Activated CD4-positive, alpha-beta T cell treated with anti-CD3 and anti-CD28 coated beads, Interleukin-2, amount 50 U/mL, for 16 hours (primary cell): ENCODE results near the gene ELAC2.
"Not testable (repeated sequence)": the region's sequence is repeated elsewhere in the genome, so short reads cannot be mapped to it uniquely, and the experiment has no call there.

Experiments used
- DNase-seq: peaks from one replicate; pipeline ENCODE4 v3.0.0-alpha.2; 2020

ELAC2 gene

GRCh38 chr17:12985431-12986293 is 32.2 kb downstream of the ELAC2 start:
- no peak for DNase-seq

GRCh38 chr17:12983991-12984884 is 33.6 kb downstream of the ELAC2 start:
- DNase-seq: no peak

DNA sequence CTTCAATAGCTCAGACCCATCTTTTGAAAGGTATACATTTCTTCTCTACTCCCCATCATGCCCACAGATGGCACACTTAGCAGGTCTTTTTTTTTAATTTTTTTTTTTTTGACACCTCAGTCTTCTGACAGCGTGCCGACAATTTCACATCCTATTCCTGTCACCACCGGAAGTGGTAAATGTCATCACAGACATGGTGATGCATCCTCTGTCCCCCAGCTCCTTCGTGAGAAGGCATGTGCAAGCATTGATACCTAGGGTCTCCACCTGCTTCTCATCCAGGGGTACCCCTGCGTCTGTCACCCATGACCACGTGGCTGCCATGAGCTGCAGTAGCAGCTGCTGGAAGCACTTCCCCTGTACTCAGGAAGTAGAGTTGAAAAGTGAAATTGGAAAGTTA is 35.6 kb downstream of the ELAC2 start:
- DNase-seq: no peak

DNA sequence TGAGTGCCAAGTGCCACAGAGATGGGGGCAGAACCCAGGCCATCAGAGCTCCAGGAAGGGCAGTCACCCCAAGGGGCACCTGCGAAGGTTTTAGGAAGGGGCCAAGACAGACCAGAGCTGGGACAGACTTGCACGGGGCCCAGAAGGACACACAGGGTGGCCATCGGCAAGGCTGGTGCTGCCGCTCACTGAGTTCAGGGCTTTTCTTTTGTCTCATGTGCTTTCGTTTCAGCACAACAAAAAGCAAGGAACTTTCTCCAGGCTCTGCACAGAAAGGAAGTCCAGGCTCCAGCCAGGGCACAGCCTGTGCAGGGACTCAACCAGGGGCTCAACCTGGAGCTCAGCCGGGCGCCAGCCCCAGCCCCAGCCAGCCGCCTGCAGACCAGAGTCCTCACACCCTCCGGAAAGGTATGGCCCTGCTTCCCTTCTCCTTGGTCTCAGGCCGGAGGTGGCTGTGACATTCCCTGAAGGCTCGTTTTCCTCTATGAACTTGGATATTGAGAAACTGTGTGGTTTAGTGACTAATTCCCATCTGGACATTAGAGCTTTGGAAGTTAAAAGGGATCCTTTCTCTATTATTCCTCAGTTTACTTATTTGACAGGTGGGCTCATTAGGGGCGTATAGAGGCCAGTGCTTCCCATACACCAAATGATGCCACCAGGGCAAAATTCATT is 37.9 kb downstream of the ELAC2 start:
- no peak for DNase-seq

DNA sequence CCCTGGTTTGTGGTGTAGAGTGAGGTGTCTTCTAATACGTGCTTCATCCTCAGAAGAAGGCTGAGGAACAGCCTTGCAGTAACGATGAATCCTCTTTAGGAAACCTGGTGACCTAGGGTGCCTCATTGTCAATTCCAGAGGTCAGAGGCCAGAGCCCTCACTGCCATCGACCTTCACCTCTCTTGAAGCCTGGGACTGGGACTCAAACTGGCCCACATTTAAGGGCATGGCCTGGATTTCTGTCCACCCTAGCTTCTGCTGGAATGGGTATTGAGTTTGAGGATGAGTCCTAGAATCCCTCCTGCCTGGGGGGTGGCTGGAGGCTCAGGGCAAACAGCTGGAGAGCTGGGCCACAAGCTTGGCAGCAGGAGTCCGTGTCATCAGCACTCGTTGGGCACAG is 38.6 kb downstream of the ELAC2 start:
- no peak for DNase-seq

- not testable (repeated sequence) for DNase-seq
These were observed 39.0 kb downstream of the ELAC2 start for GRCh38 chr17:12978787-12979186.

GRCh38 chr17:12977008-12977751 is 40.6 kb downstream of the ELAC2 start:
- DNase-seq: no peak

DNA sequence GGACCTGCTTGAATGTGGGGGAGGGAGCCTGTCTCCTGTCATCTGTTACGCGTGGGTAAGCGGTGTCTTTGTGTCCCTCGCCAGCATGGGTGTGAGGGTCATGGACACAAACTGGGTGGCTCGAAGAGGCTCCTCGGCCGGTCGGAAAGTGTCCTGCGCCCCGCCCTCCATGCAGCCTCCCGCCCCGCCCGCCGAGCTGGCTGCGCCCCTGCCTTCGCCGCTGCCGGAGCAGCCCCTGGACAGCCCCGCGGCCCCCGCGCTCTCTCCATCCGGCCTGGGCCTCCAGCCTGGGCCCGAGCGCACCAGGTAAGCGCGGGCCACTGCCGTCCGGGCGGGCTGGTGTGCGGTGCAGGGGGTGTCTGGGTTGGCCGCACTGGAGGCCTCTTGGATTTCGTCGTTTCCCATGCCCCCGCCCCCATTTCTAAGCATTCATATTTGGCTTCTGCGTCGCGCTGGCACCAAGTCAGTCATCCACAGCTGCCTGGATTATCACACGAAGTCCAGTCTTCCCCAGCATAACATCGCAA is 43.8 kb downstream of the ELAC2 start:
- DNase-seq: no peak

DNA sequence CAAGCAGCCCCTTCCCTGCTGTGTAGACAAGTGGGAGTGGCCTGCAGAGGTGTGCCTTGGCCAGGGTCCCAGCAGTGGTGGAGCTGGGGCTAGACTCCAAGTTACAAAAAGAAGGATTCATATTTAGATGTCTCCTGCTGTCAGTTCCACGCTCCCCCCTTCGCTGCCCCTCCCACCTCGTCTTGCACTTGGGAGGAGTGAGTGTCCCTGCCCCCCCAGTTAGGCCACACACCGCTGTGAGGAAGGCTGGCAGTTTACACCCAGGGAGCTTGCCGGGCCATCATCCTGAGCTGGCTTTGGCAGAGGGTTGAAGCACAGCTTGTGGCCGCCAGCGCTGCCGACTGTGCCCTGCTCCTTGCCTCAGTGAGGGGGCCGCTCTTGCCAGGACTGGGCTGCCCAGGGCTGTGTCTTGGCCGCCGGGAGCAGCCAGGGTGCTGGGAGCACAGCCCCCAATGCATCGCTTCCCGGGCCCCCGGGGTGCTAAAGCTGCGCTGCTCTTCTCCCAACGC is 44.3 kb downstream of the ELAC2 start:
- DNase-seq: no peak

DNA sequence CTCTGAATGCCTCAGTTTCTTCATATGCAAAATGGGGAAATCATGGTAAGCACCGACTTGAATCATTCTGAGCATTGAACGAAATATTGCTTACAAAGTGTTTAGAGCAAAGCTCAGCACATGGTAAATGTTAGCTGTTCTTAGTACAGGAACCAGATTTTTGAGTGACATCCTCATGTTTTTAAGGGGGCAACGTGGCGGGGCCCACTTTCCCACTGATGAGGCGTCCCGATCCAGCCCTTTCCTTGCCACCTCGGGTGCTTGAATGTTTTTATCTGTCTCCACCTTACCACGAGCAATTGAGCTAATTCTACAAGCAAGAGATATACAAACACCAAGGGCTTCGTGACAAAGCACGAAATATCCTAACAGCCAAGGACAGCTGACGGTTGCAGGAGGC is 49.9 kb downstream of the ELAC2 start:
- no peak for DNase-seq

GRCh38 chr17:12966413-12966812 is 51.4 kb downstream of the ELAC2 start:
- DNase-seq: no peak

DNA sequence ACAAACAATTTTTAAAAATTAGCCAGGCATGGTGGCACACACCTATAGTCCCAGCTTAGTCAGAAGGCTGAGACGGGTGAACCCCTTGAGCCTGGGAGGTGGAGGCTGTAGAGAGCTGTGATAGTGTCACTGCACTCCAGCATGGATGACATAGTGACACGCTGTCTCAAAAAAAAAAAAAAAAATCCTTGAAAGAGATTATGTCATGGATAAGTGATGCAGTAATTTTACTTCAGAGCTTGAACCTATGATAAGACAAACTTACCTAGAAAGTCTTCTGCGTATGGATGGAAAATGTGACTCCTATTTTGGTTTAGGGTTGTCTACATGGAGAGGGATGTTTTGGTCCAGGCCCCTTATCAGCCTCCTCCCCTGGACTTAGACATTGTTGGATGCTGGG is 51.8 kb downstream of the ELAC2 start:
- DNase-seq: no peak

DNA sequence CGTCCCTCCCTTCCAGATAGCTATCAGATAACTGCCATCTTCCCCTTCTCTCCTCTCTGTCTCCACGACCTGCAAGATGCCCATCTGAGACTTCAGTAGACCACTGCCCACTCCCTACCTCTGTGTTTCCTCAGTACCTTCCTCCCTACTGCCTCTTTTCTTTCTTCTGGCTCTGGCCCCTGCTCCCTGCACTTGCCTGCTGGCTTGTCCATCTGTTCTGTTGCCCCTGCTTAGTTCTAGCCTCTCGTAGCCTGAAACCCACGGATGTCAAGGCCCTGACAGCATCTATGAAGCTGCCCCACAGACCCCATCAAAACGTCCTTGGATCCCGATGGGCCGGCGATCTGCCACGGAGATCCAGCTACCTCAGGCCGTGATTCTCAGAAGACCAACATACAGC is 53.0 kb downstream of the ELAC2 start:
- no peak for DNase-seq

DNA sequence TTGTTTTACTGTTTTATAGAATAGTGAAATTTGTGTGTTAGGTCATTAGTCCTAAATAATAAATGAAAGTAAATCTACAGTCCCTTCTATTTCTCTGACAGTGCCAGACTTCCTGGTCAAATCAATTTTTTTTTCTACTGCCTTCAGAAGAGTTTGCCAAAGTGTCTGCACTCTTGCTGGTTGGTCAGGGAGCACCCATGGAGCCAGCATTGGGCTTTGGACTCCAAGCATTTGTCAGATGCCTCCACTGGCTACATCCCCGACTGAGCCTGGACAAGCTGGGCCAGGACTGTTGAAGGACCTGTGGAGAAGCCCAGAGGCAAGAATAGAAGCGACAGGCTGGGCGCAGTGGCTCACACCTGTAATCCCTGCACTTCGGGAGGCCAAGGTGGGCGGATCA is 53.7 kb downstream of the ELAC2 start:
- no peak for DNase-seq

DNA sequence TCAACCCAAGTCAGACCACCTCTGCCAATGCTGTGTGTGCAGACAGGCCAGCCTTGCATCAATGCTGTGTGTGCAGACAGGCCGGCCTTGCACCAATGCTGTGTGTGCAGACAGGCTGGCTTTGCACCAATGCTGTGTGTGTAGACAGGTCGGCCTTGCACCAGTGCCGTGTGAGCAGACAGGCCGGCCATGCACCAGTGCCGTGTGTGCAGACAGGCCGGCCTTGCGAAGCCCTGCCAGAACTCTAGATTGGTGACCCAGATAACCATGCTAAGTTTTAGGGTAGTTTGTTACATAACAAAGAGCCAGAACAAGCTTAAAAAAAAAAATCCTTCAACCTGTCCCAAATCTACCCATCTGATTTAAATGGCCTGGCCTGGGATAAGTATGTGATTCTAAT is 54.3 kb downstream of the ELAC2 start:
- DNase-seq: no peak

DNA sequence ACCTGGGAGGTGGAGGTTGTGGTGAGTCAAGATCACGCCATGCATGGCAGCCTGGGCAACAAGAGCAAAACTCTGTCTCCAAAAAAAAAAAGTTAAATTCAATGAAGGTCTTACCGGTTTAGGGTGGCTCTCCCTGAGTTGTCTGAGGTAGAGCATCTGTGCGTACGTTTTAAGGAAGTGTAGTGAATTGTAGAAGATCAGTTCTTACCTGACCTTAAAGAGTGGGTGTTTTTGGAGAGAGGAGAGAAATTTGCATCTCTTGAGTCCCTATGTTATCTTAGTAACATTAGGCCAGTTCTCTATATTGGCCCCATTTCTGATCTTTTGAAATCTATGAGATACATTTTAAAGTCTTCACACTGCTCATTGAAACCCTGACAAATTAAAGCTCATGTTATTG is 56.2 kb downstream of the ELAC2 start:
- DNase-seq: no peak

DNA sequence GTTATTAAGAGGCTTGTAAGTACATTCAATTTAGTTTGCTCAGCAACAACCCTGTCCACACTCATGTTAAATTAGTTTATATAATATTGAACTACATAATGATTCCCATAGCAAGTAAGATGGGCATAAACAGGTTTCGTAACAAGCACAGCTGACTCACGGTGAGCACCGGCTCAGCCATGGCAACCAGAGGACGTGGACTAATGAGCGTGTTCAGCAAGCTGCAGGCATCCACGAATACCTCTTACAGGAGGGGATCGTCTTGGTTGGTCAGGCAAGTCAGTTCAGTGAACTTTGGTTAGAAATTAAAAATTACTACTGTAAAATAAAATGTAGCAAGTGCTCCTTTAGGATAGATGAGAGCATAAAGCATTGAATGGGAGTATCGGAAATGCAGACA is 58.4 kb downstream of the ELAC2 start:
- DNase-seq: no peak

DNA sequence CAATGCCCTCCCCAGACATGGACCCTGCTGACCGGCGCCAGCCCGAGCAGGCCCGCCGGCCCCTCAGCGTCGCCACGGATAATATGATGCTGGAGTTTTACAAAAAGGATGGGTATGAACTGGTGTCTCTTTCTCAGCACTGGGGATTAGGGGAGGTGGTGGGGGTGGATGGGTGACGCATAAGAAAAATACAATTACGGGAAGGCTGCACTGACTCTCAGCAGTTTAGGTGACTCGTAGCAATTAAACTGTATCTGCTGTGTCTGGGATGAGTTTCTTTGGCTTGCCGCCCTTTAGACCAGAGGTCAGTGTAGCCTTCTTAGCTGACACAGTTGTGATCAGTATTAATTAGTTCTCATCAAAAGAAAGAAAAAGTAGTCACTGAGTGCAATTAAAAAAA is 59.0 kb downstream of the ELAC2 start:
- no peak for DNase-seq

DNA sequence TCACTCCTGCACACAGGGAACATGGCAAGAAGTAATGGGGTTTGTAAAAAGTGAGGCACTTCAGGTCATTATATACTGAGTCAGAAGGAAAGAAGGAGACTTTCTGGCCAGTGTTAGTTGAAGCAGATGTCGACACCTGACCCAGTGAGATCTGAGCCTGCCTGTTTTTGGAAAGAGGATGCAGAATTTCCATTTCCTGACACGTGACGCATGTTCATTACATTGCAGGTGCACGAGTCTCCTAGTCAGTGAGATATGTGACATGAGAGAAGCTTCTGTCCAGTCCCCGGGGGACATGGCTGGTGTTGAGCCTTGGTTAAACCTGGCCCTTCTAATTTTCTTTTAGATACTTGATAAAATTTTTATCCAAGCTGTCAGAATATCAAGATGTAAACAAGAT is 62.3 kb downstream of the ELAC2 start:
- no peak for DNase-seq

DNA sequence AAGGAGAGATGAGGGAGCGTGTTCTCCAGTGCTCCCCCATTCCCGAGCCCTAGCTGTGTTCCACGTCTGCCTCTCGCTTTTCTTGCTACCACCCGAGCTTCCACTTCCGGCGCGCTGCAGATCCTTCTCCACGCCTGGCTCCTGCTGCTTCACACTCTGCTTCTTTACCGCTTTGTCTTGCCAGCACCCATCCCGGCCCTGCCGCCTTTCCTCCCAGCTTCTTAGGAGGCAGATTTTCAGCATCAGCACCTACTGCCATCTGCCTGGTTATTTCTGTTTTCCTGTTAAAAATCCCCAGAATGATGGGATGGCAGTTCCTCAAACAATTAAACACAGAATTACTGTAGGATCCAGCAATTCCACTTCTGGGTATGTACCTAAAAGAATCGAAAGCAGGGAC is 64.7 kb downstream of the ELAC2 start:
- no peak for DNase-seq

DNA sequence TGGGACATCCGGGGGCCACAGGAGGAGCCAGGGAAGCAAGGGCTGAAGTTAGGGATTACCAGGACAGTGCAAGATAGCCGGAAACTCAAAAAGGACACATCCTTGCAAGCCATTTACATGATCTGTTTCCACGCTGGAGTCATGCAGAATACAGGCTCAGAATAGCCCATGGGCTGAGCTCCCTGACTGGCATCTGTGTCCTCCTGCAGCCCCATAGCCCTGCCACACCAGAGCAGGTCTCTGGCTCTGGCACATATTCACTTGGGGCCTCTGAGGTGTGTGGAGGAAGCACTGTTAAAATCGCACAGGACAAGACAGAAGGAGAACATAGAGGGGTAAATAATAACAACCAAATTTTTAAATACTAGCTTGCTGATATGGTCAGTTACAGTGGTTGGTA is 65.8 kb downstream of the ELAC2 start:
- DNase-seq: no peak

DNA sequence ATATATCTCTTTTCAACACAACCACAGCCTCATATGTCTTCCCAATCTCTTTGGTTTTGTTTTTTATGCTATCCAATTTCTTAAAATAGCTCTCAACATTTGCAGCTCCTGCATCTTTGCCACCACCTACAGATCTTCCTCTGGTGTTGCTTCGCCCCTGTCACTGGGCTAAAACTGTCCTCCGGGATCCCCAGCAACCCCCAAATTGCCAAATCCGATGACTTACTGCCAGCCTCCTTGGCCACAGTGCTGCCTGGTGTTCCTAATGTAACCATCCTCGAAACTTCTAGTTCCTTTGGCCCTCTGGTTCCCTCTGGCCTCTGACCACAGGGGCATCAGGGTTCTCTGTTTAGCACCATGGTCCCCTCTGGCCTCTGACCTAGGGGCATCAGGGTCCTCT is 70.8 kb downstream of the ELAC2 start:
- DNase-seq: no peak
